SK-N-SH (cell line): ENCODE data around the gene OSBPL6. TPM values are rescaled to one million over a fixed set of nuclear protein-coding genes. Genes with fewer than 3 reads are reported as not detected.

Source experiments
- CTCF ChIA-PET: fragments of 300-600, 350-600 bp; formaldehyde crosslinking; extraction: SDS; loops from one replicate; lab custom pipeline; 2021; lab: Yijun Ruan, JAX
- POLR2A ChIA-PET: fragments of 350-600 bp; sonication (Branson Sonifier 250); formaldehyde crosslinking; extraction: SDS; loops from one replicate; lab custom pipeline; 2020; ENCODE audit warnings: antibody characterized with exemption, inconsistent platforms; lab: Yijun Ruan, JAX
- DNase-seq: peaks from one replicate; pipeline ENCODE4 v3.0.0; 2012
- H2AFZ ChIP-seq: fragments of 200-600 bp; sonication (generic); 2 replicates; pipeline ENCODE4 v1.8.1; 2016; ENCODE audit warnings: antibody characterized with exemption, mild to moderate bottlenecking, low read depth
- H3F3A ChIP-seq: fragments of 200-600 bp; sonication (generic); replicated peaks from 2 replicates; pipeline ENCODE3; 2016; ENCODE audit warnings: antibody characterized with exemption, mild to moderate bottlenecking; ENCODE audit not compliant: insufficient read depth
- H3K27ac ChIP-seq, 2 experiments: fragments of 200-500 bp in 1 of 2; fragments of 200-600 bp in 1 of 2; sonication (Bioruptor generic) in 1 of 2; sonication (generic), shearing (Covaris generic) in 1 of 2; 2 replicates each; pipeline versions ENCODE4 v1.5.1 to v1.6.1; 2014 to 2016; ENCODE audit warnings: low read depth in 2 of 2, inconsistent platforms in 1 of 2, low read length in 1 of 2, mild to moderate bottlenecking in 1 of 2, mixed read lengths in 1 of 2
- H3K27me3 ChIP-seq: fragments of 200-600 bp; sonication (generic), shearing (Covaris generic); 2 replicates; pipeline ENCODE4 v1.6.1; 2016; ENCODE audit warnings: mixed run types; ENCODE audit not compliant: insufficient read depth
- H3K36me3 ChIP-seq, 2 experiments: fragments of 200-500 bp in 1 of 2; fragments of 200-600 bp in 1 of 2; sonication (Bioruptor generic) in 1 of 2; sonication (generic) in 1 of 2; replicated peaks in 1 of 2; 2 replicates each; pipeline versions ENCODE3 to v1.5.1; 2014 to 2016; ENCODE audit warnings: low read length in 1 of 2, mild to moderate bottlenecking in 1 of 2; ENCODE audit not compliant: insufficient read depth in 2 of 2, control insufficient read depth in 1 of 2
- H3K4me1 ChIP-seq, 2 experiments: fragments of 200-500 bp in 1 of 2; fragments of 200-600 bp in 1 of 2; sonication (Bioruptor generic) in 1 of 2; sonication (generic), shearing (Covaris generic) in 1 of 2; 2 replicates each; pipeline versions ENCODE4 v1.5.1 to v1.6.1; 2014 to 2016; ENCODE audit warnings: low read depth in 1 of 2, low read length in 1 of 2, mixed run types in 1 of 2; ENCODE audit not compliant: insufficient read depth in 2 of 2, control insufficient read depth in 1 of 2
- H3K4me2 ChIP-seq: fragments of 200-600 bp; sonication (generic), shearing (Covaris generic); 2 replicates; pipeline ENCODE4 v1.6.1; 2017; ENCODE audit warnings: mixed run types
- H3K4me3 ChIP-seq, 2 experiments: fragments of 200-500 bp in 1 of 2; fragments of 200-600 bp in 1 of 2; sonication (Bioruptor generic) in 1 of 2; sonication (generic), shearing (Covaris generic) in 1 of 2; 2 replicates each; pipeline versions ENCODE4 v1.5.1 to v1.8.1; 2014 to 2016; ENCODE audit warnings: low read depth in 2 of 2, inconsistent platforms in 1 of 2, low read length in 1 of 2, mild to moderate bottlenecking in 1 of 2, mixed read lengths in 1 of 2, moderate library complexity in 1 of 2
- H3K79me2 ChIP-seq: fragments of 200-600 bp; sonication (generic); 2 replicates; pipeline ENCODE4 v1.8.1; 2017; ENCODE audit warnings: mild to moderate bottlenecking; ENCODE audit not compliant: insufficient read depth
- H3K9ac ChIP-seq: fragments of 200-600 bp; sonication (generic); 2 replicates; pipeline ENCODE4 v1.6.1; 2017; ENCODE audit warnings: mixed run types
- H3K9me2 ChIP-seq: fragments of 200-600 bp; sonication (generic); 2 replicates; pipeline ENCODE4 v1.6.1; 2017; ENCODE audit warnings: mixed run types
- H3K9me3 ChIP-seq: fragments of 200-600 bp; sonication (generic); 2 replicates; pipeline ENCODE4 v1.6.1; 2017; ENCODE audit warnings: mixed run types, mild to moderate bottlenecking, moderate library complexity
- H4K20me1 ChIP-seq: fragments of 200-600 bp; sonication (generic); 2 replicates; pipeline ENCODE4 v1.6.1; 2017; ENCODE audit warnings: mild to moderate bottlenecking, mixed run types; ENCODE audit not compliant: insufficient read depth
- ELF1 ChIP-seq: IDR thresholded peaks from 2 replicates; pipeline ENCODE4 v1.4.0; 2012
- EZH2phosphoT487 ChIP-seq: fragments of 200-600 bp; sonication (generic); IDR thresholded peaks from 2 replicates; pipeline ENCODE4 v1.6.1; 2017; ENCODE audit warnings: low read depth, mixed run types, mild to moderate bottlenecking, antibody characterized with exemption, moderate library complexity, borderline replicate concordance
- FOSL2 ChIP-seq: IDR thresholded peaks from 2 replicates; pipeline ENCODE4 v1.4.0; 2012; ENCODE audit warnings: low read depth, mild to moderate bottlenecking, moderate library complexity, borderline replicate concordance
- FOXJ3 ChIP-seq: sonication (generic); formaldehyde crosslinking; IDR thresholded peaks from 2 replicates; pipeline ENCODE4 v1.5.1; 2020; ENCODE audit warnings: mild to moderate bottlenecking, missing genetic modification reagents
- FOXM1 ChIP-seq: IDR thresholded peaks from 2 replicates; pipeline ENCODE4 v1.4.0; 2012; ENCODE audit warnings: low read depth, mild to moderate bottlenecking
- GABPA ChIP-seq: IDR thresholded peaks from 2 replicates; pipeline ENCODE4 v1.4.0; 2012; ENCODE audit warnings: low read depth, mild to moderate bottlenecking
- GATA2 ChIP-seq: sonication (generic); formaldehyde crosslinking; IDR thresholded peaks from 2 replicates; pipeline ENCODE4 v1.5.0; 2020; ENCODE audit warnings: mild to moderate bottlenecking, missing genetic modification reagents
- JUND ChIP-seq: IDR thresholded peaks from 2 replicates; pipeline ENCODE4 v1.4.0; 2012
- MEF2A ChIP-seq: IDR thresholded peaks from 2 replicates; pipeline ENCODE4 v1.4.0; 2012; ENCODE audit warnings: low read depth, borderline replicate concordance
- MXI1 ChIP-seq: IDR thresholded peaks from 2 replicates; pipeline ENCODE4 v1.6.1; 2012; ENCODE audit warnings: mild to moderate bottlenecking, low read depth, low read length, improper control_type of control experiment
- NRF1 ChIP-seq: IDR thresholded peaks from 2 replicates; pipeline ENCODE4 v1.6.1; 2012; ENCODE audit warnings: low read depth, mild to moderate bottlenecking, low read length
- TAF1 ChIP-seq: IDR thresholded peaks from 2 replicates; pipeline ENCODE4 v1.6.1; 2012; ENCODE audit warnings: low read depth, mild to moderate bottlenecking, low read length, moderate library complexity, borderline replicate concordance
- TCF12 ChIP-seq: IDR thresholded peaks from 2 replicates; pipeline ENCODE4 v1.4.0; 2012
- TEAD4 ChIP-seq: IDR thresholded peaks from 2 replicates; pipeline ENCODE4 v1.4.0; 2012; ENCODE audit warnings: mild to moderate bottlenecking, borderline replicate concordance; ENCODE audit not compliant: insufficient read depth
- USF1 ChIP-seq: IDR thresholded peaks from 2 replicates; pipeline ENCODE4 v1.4.0; 2012; ENCODE audit warnings: low read depth, borderline replicate concordance
- YY1 ChIP-seq: IDR thresholded peaks from 2 replicates; pipeline ENCODE4 v1.4.0; 2012; ENCODE audit warnings: low read depth, mild to moderate bottlenecking
- WGBS: methylation state at CpG from one replicate; pipeline ENCODE4 v1.1.6; 2017; ENCODE audit warnings: low lambda C conversion rate; 5-methylcytosine and 5-hydroxymethylcytosine counted together
- polyA plus RNA-seq, 3 experiments: library from polyadenylated mRNA; depleted of rRNA; stranded (reverse); fragments of >200 nt; gene quantifications; 2 replicates each; pipeline ENCODE4 v1.2.3, GENCODE V29; 2012
- TF ChIP-seq, protein P1 (sequence below): IDR thresholded peaks from 2 replicates; pipeline ENCODE4 v1.6.1; 2012; ENCODE audit warnings: mild to moderate bottlenecking, low read depth, low read length, moderate library complexity

Gene OSBPL6
- polyA plus RNA-seq, 1 of the 3 experiments (the other 2 are of a cell fraction): 2.7 TPM

GRCh38 chr2:178211943-178212342, 17.6 kb downstream of the OSBPL6 start:
- DNase-seq: no peak
- no peaks in the 10 kb centered on the region for H3K79me2 ChIP-seq
- no peaks in the 10 kb centered on the region for H3F3A ChIP-seq
- TF ChIP-seq FOXJ3 (CRISPR knock-in tag) (no peak), TEAD4 (no peak), FOSL2 (no peak), ELF1 (no peak), USF1 (no peak), NRF1 (no peak), MXI1 (no peak), EZH2phosphoT487 (no peak), TCF12 (no peak), GABPA (no peak), FOXM1 (no peak)
- TF ChIP-seq, protein P1, sequence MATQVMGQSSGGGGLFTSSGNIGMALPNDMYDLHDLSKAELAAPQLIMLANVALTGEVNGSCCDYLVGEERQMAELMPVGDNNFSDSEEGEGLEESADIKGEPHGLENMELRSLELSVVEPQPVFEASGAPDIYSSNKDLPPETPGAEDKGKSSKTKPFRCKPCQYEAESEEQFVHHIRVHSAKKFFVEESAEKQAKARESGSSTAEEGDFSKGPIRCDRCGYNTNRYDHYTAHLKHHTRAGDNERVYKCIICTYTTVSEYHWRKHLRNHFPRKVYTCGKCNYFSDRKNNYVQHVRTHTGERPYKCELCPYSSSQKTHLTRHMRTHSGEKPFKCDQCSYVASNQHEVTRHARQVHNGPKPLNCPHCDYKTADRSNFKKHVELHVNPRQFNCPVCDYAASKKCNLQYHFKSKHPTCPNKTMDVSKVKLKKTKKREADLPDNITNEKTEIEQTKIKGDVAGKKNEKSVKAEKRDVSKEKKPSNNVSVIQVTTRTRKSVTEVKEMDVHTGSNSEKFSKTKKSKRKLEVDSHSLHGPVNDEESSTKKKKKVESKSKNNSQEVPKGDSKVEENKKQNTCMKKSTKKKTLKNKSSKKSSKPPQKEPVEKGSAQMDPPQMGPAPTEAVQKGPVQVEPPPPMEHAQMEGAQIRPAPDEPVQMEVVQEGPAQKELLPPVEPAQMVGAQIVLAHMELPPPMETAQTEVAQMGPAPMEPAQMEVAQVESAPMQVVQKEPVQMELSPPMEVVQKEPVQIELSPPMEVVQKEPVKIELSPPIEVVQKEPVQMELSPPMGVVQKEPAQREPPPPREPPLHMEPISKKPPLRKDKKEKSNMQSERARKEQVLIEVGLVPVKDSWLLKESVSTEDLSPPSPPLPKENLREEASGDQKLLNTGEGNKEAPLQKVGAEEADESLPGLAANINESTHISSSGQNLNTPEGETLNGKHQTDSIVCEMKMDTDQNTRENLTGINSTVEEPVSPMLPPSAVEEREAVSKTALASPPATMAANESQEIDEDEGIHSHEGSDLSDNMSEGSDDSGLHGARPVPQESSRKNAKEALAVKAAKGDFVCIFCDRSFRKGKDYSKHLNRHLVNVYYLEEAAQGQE: no peak
- ChIA-PET CTCF (interaction anchor here (0.7 kb wide), 1 partner anchor 36 kb away, joined by 3 read pairs; no protein-coding TSS in a partner anchor), POLR2A (no interaction called here)
- H3K9me3 ChIP-seq: no peaks in the 10 kb centered on the region
- WGBS: 87% methylated on average over 4 of the region's 4 CpGs
- no peaks in the 10 kb centered on the region for H4K20me1 ChIP-seq
- H3K4me2 ChIP-seq: no peak overlapping the region
- H3K9me2 ChIP-seq: no peaks in the 10 kb centered on the region
- H3K36me3 ChIP-seq: no peaks in the 10 kb centered on the region
- H3K4me3 ChIP-seq: no peak overlapping the region
- H3K9ac ChIP-seq: no peak overlapping the region
- H2AFZ ChIP-seq: no peak overlapping the region
- no peak overlapping the region for H3K27ac ChIP-seq
- H3K4me1 ChIP-seq: no peaks in the 10 kb centered on the region; a peak in 1 of 4 replicates
- no peaks in the 10 kb centered on the region for H3K27me3 ChIP-seq

GRCh38 chr2:178213991-178214390, 19.7 kb downstream of the OSBPL6 start:
- no peaks in the 10 kb centered on the region; a peak in 1 of 4 replicates for H3K4me1 ChIP-seq
- no peak overlapping the region for H3K4me3 ChIP-seq
- H3K9me2 ChIP-seq: no peaks in the 10 kb centered on the region
- H3F3A ChIP-seq: no peaks in the 10 kb centered on the region
- no peaks in the 10 kb centered on the region for H4K20me1 ChIP-seq
- H2AFZ ChIP-seq: no peak overlapping the region
- WGBS: 93% methylated on average over 1 of the region's 1 CpG
- no peak for DNase-seq
- no peak overlapping the region for H3K27ac ChIP-seq
- H3K36me3 ChIP-seq: no peaks in the 10 kb centered on the region
- H3K9me3 ChIP-seq: no peaks in the 10 kb centered on the region
- no peak overlapping the region for H3K9ac ChIP-seq
- TF ChIP-seq MEF2A (no peak), TCF12 (no peak), ELF1 (no peak), JUND (no peak), TAF1 (no peak), GATA2 (CRISPR knock-in tag) (no peak), YY1 (no peak), NRF1 (no peak), USF1 (no peak)
- no peaks in the 10 kb centered on the region for H3K79me2 ChIP-seq
- no peak overlapping the region for H3K4me2 ChIP-seq
- ChIA-PET POLR2A (no interaction called here), CTCF (no interaction called here)
- H3K27me3 ChIP-seq: no peaks in the 10 kb centered on the region
